H1 (cell line): ENCODE data around the gene CENPB. TPM values are rescaled to one million over a fixed set of nuclear protein-coding genes. Genes with fewer than 3 reads are reported as not detected.

Experiments used
- BACH1 ChIP-seq: IDR thresholded peaks from 2 replicates; pipeline ENCODE4 v1.6.1; 2012; ENCODE audit warnings: low read length, improper control_type of control experiment
- KDM1A ChIP-seq: fragments of 200-600, 300-600 bp; sonication (generic); IDR thresholded peaks from 2 replicates; pipeline ENCODE4 v1.7.1; 2016; ENCODE audit warnings: mild to moderate bottlenecking, low read length, borderline replicate concordance
- POLR2AphosphoS5 ChIP-seq: IDR thresholded peaks from 2 replicates; pipeline ENCODE4 v1.6.1; 2011; ENCODE audit warnings: low read depth, low read length
- RAD21 ChIP-seq, 2 experiments: IDR thresholded peaks in 1 of 2; conservative IDR thresholded peaks in 1 of 2; 2 replicates each; pipeline ENCODE4 v1.6.1; 2011; ENCODE audit warnings: low read depth in 2 of 2, low read length in 2 of 2, improper control_type of control experiment in 1 of 2, inconsistent platforms in 1 of 2, mild to moderate bottlenecking in 1 of 2, moderate library complexity in 1 of 2
- RBBP5 ChIP-seq: IDR thresholded peaks from 2 replicates; pipeline ENCODE4 v1.7.1; 2012; ENCODE audit warnings: low read depth, mild to moderate bottlenecking, inconsistent platforms, low read length, moderate library complexity, borderline replicate concordance
- TAF1 ChIP-seq: IDR thresholded peaks from 2 replicates; pipeline ENCODE4 v1.6.1; 2011; ENCODE audit warnings: mild to moderate bottlenecking, low read depth, low read length
- YY1 ChIP-seq: IDR thresholded peaks from 2 replicates; pipeline ENCODE4 v1.6.1; 2011; ENCODE audit warnings: low read depth, mild to moderate bottlenecking, low read length
- polyA plus RNA-seq, 7 experiments: library from polyadenylated mRNA; depleted of rRNA in 3 of 7; stranded (reverse) in 5 of 7; unstranded in 2 of 7; fragments of >200 nt in 5 of 7; fragments of 200-250 nt in 2 of 7; gene quantifications; 1 replicate in 5 of 7; 2 replicates in 1 of 7; 4 replicates in 1 of 7; pipeline versions ENCODE4 v1.2.1 to v1.2.3, GENCODE V29; 2011 to 2013; ENCODE audit warnings: missing spikeins in 2 of 7, mixed read lengths in 2 of 7
- total RNA-seq: library from RNA; stranded (reverse); fragmentation: NEBNext Ultra II Directional; extraction: Animal tissue kit (Norgen Biotek cat#: 25700); gene quantifications from 2 replicates; pipeline ENCODE4 v1.2.1, GENCODE V29; 2021

Gene CENPB
- total and polyA plus RNA-seq, 2 of the 8 experiments (the other 6 are each of a cell fraction or from before 2014, with no cell fraction given): 17.7 to 51.6 TPM

DNA sequence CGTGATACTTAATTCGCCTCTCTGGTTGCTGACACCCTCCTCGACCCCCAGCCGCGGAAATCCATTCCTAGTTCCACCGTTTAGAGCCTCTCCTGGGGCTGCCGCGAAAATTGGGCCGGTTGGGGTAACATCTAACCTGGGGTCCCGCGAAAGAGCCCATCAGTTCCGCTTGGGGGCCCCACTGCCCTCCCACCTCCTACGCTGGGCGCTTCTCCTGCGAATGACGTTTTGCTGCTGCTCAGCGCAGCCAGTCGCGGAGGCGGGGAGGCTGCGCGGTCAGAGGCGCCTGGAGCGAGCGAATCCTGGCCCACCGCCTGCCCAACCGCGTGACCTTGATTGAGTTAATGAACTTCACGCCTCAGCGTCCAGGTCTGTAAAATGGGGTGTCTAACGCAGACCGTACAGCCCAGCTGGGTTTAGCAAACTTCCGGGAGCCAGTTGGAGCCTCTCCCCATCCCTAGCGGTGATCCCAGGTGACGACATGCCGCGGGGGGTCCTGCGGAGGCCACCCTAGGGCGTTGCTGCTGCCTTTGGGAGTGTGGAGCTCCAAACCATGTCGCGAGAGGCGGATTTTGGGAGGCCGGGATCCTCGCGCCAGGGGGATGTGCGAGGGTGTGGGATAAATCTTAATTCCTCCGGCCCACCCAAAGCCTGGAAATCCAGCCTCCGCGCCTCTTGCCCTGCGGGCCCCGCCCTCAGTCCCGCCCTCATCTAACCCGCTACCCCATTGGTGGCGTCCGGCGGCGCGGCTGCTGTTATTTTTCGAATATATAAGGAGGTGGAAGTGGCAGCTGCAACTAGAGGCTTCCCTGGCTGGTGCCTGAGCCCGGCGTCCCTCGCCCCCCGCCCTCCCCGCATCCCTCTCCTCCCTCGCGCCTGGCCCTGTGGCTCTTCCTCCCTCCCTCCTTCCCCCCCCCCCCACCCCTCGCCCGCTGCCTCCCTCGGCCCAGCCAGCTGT is 9.2 kb upstream of the CENPB start, which contains the start of gene CDC25B (continued):
- peak; percentile 17 to 32; a peak in 2 of 4 replicates for TF ChIP-seq RAD21 (IDR thresholded peaks at IDR 0.05 in 1 of 2, conservative IDR thresholded peaks at IDR 0.05 in 1 of 2; ENCODE audit: low read depth in 2 of 2, low read length in 2 of 2)
- peak; percentile 97 for TF ChIP-seq KDM1A
- no peak for TF ChIP-seq YY1
- TF ChIP-seq TAF1: peak; percentile 67
- TF ChIP-seq BACH1: no peak
- TF ChIP-seq RBBP5: 0 out of 2 replicates have a peak, but pooled peaks have one; percentile 55
- peak; percentile 76 for TF ChIP-seq POLR2AphosphoS5
